Activated CD8-positive, alpha-beta memory T cell treated with anti-CD3 and anti-CD28 coated beads, Interleukin-2, amount 50 U/mL, for 48 hours (primary cell): ENCODE measurements around the gene ZNF521.

Experiments
- DNase-seq: peaks from one replicate; pipeline ENCODE4 v3.0.0-alpha.2; 2020

The ZNF521 gene

DNA sequence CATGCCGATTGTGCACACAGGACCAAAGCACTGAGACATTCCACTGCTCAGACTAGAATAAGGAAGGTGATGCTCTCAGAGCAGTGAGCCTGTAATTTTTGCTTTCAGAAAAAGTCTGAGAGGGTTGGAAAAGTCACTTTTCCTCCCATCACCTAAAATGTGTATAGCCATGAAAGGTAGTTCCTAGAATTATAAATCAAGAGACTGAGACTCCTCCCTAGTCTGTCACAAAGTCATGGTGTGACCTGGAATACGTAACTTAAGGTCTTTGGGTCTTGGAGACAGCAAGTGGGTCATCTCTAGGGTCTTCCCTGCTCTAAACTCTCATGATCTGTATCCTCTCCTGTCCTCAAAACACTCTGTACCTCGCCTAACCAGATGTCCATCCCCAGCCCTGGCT is 16.9 kb downstream of the ZNF521 start:
- DNase-seq, result no peak

- DNase-seq, result no peak
Observed at GRCh38 chr18:25334588-25334987, 17.4 kb downstream of the ZNF521 start.

DNA sequence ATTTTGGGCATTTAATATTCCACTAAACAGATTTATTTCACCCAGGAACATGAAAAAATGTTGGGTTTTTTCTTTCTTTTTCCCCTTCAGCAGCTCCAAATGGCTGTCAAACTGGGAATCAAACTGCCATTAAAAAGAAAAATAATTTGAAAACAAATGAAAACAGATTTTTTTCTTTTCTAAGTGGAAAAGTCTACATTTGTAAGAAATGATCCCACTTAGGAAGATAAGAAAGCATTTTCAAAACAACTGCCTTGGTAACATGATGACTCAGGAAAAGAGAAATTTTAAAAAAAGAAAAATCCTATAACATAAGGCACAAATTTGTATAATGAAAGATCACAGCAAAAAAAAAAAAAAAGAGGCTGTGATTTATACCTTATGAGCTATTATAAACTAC is 20.0 kb downstream of the ZNF521 start:
- DNase-seq, result no peak

- DNase-seq, result no peak
Observed at GRCh38 chr18:25329783-25330182, 22.2 kb downstream of the ZNF521 start.

DNA sequence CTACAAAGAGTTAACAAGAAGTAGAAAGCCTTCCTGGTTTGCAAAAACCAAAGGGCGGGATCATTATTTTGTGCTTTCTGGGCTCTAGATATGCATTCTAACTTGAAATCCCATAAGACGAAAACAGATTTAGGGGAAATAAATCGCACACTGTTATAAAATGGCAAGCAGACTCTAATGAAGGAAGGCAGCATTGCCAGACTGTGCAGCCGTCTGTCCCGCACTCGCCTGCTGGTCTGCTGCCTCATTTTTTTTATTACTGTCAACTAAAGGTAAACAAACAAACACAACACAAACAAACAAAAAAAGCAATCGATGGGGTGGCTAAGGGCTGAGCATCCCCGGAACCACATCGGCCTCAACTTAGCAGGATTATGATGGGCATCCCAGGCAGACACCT is 24.4 kb downstream of the ZNF521 start:
- no peak for DNase-seq

- no peak for DNase-seq
Observed at GRCh38 chr18:25326361-25326952, 25.5 kb downstream of the ZNF521 start.

GRCh38 chr18:25322806-25323205 is 29.2 kb downstream of the ZNF521 start:
- DNase-seq, result no peak

DNA sequence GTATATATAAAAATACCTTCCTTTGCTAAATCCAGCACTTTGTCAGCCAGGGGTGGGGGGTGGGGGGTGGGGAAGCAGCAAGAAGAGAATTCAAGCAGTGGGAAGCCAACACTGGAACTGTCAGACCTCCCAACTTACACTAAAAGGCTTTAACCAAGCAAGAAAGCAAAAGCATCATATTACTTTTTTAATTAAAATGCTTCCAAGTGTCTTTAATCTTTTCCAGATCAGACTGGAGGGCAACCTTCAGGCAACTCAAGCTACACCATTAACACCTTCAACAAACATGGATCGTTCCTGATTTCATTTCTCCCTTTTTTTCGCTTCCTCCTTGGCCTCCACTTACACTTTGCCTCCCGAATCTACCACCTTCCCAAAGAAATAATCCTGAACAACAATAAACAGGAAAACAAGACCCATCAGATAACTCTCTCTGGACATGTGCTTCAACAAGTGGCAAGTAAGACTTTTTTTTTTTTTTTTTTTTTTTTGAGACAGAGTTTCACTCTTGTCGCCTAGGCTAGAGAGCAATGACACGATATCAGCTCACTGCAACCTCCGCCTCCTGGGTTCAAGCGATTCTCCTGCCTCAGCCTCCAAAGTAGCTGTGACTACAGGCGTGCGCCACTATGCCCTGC is 35.5 kb downstream of the ZNF521 start:
- DNase-seq, result no peak

DNA sequence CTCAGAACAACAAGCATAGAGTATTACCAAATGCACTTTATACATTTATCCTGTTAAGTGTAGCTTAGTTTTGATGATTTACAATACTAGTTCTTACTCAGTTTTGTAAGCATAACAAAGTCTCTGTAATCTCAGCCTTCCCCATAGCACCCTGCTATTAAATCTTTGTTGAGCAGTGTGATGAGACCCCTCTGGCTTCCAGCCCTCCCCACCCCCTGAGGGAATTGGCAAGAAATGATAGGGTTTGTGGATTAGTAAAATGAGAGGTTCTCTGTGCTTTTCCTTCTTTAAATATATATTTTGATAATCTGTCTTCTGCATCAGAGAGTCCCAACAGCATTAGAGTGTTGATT is 37.2 kb downstream of the ZNF521 start:
- DNase-seq, result no peak

- DNase-seq, result no peak
Observed at GRCh38 chr18:25314151-25314837, 37.7 kb downstream of the ZNF521 start.

- DNase-seq, result no peak
Observed at GRCh38 chr18:25313268-25313667, 38.7 kb downstream of the ZNF521 start.

- DNase-seq, result no peak
Observed at GRCh38 chr18:25310045-25310444, 41.9 kb downstream of the ZNF521 start.

DNA sequence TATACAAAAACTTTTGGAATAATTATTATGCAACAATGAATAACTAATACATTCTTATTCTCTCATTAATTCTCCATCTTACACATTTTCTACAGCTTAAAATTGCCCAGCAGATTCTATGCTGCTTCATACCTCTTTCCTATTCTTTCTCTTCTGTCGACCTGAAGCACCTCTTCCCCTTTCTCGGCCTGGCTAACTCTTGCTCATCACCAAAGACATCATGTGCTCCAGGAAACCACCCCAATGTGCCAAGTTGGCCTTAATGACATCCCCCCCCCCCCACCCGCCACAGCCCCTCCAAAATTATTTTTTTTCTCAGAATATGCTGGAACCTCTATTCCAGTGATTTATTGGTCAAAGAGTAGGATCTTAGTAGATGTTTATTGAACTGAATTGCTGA is 43.6 kb downstream of the ZNF521 start:
- no peak for DNase-seq

DNA sequence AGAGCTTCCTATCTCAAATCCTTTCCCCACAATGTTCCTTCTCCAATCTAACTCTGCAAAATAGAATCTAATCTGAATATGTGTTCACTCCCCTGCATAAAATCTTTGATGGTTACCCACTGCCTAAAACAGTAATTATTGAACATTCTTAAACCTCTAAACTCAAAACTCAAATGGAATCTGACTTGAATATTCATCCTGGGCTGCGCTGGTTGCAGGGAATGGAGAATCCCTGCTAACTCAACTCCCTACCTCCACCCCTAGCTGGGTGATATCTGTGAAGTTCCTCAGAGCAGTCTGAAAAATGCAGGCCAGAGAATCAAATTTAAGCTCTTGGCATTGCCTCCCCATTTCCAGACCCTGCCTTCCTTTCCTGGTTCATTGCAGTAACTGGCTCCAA is 44.8 kb downstream of the ZNF521 start:
- no peak for DNase-seq

GRCh38 chr18:25306671-25307070 is 45.3 kb downstream of the ZNF521 start:
- DNase-seq, result no peak

DNA sequence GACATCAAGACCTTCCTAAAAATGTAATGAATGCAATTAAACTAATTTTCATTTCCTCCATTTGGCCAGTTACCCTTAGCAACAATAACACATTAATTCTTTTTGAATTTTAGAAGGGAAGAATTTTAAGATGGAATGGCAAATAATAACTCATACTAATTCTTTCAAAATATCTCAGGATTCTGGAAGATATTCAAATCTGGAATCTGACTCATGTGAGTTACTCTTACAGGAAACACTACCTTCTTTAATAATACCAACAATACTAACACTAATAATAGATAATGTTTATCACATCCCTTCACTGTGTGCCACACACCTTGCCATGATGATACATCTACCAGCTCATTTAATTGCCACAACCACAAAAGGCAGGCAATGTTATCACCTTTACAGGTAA is 46.4 kb downstream of the ZNF521 start:
- DNase-seq, result no peak

DNA sequence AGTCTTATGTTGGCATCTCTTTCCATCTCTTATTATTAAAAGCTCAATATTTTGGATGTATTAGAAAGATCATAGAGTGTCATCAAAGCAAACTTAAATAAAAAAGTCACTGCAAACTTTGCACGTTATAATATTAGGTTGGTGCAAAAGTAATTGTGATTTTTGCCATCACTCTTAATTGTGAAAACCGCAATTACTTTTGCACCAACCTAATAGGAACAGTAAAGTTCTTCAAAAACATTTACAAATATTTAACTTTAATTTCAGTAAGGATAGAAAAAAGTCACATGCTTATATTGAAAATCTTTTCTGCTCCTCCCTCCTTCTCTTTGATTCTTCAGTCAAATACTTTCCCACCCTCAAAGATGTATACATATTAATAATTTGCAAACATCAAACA is 51.5 kb downstream of the ZNF521 start:
- DNase-seq, result no peak

GRCh38 chr18:25299426-25300300 is 52.3 kb downstream of the ZNF521 start:
- no peak for DNase-seq

DNA sequence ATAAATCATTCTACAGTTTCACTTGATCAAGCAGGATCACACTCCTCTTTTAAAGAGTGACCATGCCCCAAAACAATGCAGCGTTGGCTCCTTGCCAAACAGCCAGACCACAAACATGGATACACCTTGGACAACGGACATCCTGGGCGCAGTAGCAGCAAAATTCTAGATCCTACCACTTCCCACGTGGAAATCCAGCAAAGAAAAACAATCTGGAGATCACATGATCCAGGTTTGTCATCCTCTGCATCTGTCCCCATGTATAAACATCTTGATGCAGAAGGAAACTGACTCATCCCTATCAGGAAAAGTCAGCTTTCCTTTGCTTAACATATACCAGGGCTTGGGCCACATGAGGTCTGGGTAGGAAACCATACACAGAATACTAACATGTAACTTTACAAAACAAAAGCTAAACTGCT is 53.1 kb downstream of the ZNF521 start:
- DNase-seq, result no peak

- no peak for DNase-seq
Observed at GRCh38 chr18:25295624-25296138, 56.3 kb downstream of the ZNF521 start.

GRCh38 chr18:25291150-25291549 is 60.8 kb downstream of the ZNF521 start:
- no peak for DNase-seq

DNA sequence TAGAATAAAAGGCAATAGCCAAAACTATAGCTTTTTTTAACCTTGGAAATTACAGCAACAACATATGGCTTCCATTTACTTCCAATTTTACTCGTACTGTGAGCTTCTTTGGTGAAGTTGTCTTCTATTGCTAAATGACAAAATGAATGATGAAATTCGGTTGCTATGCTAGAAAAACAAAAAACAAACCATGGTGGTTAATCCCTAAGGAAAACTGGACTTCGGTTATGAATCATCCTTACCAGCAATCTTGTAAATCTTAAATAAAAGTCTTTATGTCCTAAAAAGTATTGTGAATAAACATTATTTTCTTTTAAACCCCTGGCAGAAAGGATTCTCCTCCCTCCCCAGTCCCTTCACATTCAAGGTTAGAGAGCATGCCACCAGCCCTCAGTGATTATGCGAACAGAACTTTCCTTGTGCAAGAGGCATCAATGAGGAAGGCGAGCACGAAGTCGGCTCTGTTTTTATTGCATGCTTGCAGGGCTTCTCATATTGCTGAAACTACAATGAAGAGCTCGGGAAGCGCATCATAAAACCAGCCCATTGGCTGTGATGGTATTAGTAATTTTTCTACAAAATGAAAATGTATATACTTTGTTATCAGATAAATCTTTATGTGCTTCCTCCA is 62.9 kb downstream of the ZNF521 start:
- no peak for DNase-seq
